A172 (cell line): ENCODE data around the gene CD2AP. TPM values are rescaled to one million over a fixed set of nuclear protein-coding genes. Genes with fewer than 3 reads are reported as not detected.
"Not testable (repeated sequence)": the region's sequence is repeated elsewhere in the genome, so short reads cannot be mapped to it uniquely, and the experiment has no call there.

Source experiments
- DNase-seq: peaks from one replicate; pipeline ENCODE4 v3.0.0-alpha.2; 2015; ENCODE audit warnings: low spot score
- total RNA-seq: library from RNA; depleted of rRNA; stranded (reverse); fragments of >200 nt; shearing (Covaris generic); gene quantifications from 2 replicates; pipeline ENCODE4 v1.2.3, GENCODE V29; 2014

CD2AP gene
- total RNA-seq, 1 experiment from 2014 or later, result 18.0 TPM

DNA sequence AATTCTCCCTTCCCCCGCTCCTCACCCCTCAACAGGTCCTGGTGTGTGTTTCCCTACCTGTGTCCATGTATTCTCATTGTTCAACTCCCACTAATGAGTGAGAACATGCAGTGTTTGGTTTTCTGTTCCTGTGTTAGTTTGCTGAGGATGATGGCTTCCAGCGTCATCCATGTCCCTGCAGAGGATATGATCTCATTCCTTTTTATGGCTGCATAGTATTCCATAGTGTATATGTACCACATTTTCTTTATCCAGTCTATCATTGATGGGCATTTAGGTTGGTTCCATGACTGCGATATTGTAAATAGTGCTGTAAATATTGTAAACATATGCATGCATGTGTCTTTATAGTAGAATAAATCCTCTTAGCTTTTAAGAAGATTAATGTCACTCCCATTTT is 89.0 kb downstream of the CD2AP start:
- not testable (repeated sequence) for DNase-seq

DNA sequence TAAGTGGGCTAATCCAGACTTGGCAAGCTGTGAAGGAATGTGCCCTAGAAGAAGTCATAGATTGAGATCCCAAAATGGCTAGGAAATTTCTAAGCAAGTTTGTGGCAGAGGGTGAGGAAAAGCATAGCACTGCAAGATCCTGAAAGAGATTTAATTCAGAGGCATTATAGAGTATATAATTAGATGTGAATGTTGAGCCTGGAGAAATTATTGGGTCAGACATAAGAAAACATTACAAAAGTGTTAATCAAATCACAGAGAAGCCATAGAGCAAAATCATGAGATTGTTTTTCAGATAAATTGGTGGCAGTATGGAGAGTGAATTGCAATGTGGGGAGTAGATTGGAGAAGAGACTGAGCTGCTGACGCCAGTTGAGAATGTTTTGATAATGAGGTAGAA is 90.0 kb downstream of the CD2AP start:
- no peak for DNase-seq

DNA sequence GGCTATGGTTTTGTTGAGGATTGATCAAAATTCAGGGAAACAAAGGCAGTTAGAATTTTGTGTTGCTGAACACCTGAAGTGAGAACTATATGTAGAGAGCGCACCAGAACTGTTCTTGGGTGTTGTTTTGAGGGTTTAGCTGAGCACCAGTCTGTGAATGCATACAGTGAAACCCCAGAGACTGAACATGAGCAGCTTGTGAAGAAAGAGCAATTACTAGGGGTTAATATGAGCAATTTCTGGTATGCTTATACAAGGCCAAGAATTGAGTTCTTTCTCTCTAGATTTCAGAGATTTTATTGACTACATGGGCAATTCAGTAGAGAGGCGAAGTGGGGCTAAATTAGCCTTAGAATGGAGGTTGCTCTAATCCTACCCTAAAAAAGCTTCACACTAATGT is 93.9 kb downstream of the CD2AP start:
- no peak for DNase-seq

DNA sequence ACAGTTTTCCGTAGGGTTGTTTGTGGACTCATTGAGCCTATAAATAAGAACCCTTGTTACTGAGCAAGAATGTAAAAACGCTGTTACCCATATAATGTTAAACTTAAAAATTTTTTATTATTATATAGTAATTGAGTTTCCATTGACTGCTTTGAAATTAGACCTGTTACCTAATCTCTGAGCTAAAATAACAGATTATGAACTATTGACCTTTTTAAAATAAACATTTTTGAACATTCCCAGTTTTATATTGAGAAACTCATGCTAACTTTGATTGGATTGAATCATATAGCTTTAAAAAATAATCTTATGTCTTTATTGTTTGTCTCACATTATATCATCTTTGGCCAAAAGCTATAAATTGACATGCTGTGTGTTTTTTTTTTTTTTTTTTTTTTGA is 95.5 kb downstream of the CD2AP start:
- no peak for DNase-seq

DNA sequence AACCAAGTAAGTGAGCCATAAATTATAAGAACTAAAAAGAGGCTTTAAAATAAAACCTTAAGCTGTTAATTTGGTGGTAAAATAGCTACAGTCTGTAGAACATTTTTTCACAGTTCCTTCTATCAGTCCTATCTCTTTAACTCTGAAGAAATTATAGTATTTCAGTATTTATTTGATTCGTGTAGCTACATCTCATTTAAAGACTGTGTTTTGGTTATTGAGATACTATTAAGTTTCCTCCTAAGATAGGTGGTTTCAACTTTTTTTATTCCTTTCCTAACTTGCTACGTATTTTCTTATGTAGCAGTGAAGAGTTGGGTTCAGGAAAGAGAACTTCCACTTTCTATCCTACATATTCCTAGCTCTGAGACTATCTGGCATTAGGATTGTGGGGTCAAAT is 97.2 kb downstream of the CD2AP start:
- DNase-seq, result no peak

GRCh38 chr6:47579040-47579439 is 101.5 kb downstream of the CD2AP start:
- no peak for DNase-seq

GRCh38 chr6:47581591-47581990 is 104.0 kb downstream of the CD2AP start:
- DNase-seq, result no peak

DNA sequence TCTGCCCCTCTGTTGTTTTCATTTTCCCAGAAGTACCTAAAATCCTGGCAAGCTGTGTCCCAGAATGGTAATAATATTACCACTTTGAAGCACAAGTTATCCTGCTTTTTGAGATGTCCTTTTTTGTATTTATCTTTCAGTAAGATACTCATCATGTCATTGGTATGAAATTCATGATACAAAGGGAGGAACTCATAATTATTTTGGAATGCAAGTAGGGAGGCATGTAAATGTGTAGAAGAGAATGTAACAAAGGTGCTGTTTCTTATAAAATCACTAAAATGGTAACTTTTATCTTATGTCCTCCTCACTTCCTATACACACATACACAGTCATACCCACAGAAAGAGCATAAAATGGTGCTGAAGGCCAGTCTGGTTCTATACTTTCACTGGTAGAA is 109.9 kb downstream of the CD2AP start:
- DNase-seq, result no peak

GRCh38 chr6:47592131-47592840 is 114.7 kb downstream of the CD2AP start:
- no peak for DNase-seq

- DNase-seq, result no peak
Measured at GRCh38 chr6:47593979-47594378, 116.4 kb downstream of the CD2AP start.

DNA sequence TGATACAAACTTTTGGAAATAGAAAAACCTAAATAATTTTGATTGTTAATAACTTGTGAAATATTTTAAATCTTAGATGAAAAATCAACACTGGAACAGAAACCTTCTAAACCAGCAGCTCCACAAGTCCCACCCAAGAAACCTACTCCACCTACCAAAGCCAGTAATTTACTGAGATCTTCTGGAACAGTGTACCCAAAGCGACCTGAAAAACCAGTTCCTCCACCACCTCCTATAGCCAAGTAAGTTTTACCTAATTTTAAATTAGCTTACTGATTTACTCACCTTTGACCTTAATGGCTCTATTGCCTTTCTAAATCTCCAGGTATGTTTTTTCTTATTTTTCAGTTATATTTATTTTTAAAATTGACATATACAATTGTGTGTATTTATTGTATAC is 118.2 kb downstream of the CD2AP start:
- DNase-seq, result no peak

GRCh38 chr6:47598367-47598766 is 120.8 kb downstream of the CD2AP start:
- no peak for DNase-seq

GRCh38 chr6:47599512-47599911 is 121.9 kb downstream of the CD2AP start:
- DNase-seq, result no peak

- DNase-seq, result no peak
Measured at GRCh38 chr6:47603227-47603626, 125.6 kb downstream of the CD2AP start.

GRCh38 chr6:47603995-47604394 is 126.4 kb downstream of the CD2AP start:
- no peak for DNase-seq

DNA sequence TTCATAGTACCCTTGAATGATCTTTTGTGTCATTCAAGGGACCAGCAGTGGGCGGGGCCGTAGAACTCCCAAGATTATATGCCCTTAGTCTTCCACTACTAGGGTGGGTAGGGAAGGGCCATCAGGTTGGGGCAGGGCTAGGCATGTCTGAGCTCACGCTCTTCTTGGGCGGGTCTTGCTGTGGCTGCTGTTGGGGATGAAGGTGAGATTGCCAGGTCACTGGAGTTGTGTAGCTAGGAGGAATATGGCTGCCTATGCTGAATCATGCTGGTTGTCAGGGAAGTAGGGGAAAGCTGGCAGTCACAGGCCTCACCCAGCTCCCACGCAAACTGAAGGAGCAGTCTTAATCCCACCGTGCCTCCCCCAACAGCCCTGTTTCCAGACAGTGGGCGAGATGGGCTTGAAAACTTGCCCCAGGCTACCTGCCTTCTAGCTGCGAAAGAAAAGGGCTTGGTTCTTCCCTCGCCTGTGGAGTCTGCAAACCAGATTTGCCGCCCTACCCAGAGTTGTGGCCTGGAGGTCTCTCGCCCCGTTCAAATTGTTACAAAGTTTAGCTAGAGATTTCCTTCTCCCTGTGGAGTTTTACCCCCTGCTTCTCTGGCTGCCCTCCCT is 144.4 kb downstream of the CD2AP start:
- no peak for DNase-seq

DNA sequence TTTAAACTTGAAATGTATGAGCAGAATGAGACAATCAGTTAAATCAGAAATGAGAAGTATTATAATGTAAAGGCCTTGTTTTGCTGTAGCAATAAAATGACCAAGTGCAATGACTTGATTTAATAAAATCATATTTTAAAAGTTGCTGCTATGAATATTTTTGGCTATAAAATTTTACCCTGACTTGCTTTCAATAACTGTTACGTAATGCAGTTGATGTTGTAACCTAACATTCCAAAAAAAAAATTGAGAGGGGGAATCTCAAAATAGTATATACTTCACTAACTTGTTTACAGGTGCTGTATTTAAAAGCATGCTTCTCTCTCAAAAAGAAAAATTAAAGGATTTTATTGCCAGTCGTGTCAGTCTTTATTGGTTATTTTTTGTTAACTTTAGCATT is 149.2 kb downstream of the CD2AP start:
- no peak for DNase-seq

GRCh38 chr6:47628448-47629272 is 151.1 kb downstream of the CD2AP start:
- no peak for DNase-seq

DNA sequence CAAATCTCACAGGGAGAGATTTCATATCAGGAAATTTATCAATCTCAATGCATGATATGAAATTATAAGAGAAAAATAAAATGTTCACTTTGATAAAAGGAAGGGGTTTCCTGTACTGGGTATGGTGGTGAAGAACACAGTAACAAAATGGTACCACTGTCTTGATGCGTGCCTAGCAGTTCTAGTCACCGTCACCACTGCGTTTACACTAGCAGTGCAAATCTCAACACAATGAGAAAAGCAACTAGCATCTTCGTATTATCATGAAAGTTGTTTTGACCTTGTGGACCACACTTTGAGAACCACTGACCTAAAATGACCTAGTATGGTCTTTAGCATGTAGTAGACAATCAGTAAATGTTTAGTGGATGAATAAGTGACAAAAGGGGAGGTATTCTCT is 152.4 kb downstream of the CD2AP start:
- DNase-seq, result no peak

GRCh38 chr6:47630587-47630986 is 153.0 kb downstream of the CD2AP start:
- no peak for DNase-seq

DNA sequence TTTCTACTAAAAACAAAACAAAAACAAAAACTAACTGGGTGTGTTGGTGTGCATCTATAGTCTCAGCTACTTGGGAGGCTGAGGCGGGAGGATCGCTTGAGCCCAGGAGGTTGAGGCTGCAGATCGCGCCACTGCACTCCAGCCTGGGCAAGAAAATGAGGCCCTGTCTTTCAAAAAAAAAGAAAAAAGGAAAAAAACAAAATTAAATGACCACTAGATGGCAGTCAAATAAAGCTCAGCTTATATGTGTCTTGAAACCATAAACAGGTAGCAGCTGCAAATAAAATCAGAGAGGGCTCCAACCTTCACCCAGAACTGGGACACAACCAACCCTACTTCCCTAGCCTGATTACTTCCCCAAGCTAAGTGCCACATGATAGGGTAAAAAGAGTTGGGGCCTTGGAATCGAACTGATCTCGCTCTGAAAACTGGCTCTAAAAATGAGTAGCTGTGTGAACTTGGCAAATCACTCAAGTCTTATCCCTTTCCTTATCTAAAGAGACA is 153.7 kb downstream of the CD2AP start:
- DNase-seq, result peak; percentile 56

GRCh38 chr6:47631797-47632196 is 154.2 kb downstream of the CD2AP start:
- no peak for DNase-seq

DNA sequence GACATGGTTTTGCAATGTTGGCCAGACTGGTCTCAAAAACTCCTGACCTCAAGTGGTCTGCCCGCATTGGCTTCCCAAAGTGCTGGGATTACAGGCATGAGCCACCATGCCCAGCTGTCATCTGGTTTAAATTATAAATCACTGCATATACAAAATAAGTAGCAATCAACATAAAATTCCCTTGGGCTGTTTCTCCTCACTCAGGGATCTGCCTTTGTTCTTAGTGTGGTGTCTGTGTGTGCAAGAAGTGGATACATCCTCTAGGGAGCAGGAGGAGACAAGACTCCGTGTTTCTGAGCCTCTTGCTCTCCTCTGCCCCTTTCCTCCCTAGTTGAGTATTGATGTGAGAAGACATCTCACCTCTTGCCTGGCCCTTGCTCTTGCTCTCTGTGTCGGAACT is 155.6 kb downstream of the CD2AP start:
- DNase-seq, result no peak
